Measurements from ENCODE around the gene NIN.

- TF ChIP-seq, protein P1, sequence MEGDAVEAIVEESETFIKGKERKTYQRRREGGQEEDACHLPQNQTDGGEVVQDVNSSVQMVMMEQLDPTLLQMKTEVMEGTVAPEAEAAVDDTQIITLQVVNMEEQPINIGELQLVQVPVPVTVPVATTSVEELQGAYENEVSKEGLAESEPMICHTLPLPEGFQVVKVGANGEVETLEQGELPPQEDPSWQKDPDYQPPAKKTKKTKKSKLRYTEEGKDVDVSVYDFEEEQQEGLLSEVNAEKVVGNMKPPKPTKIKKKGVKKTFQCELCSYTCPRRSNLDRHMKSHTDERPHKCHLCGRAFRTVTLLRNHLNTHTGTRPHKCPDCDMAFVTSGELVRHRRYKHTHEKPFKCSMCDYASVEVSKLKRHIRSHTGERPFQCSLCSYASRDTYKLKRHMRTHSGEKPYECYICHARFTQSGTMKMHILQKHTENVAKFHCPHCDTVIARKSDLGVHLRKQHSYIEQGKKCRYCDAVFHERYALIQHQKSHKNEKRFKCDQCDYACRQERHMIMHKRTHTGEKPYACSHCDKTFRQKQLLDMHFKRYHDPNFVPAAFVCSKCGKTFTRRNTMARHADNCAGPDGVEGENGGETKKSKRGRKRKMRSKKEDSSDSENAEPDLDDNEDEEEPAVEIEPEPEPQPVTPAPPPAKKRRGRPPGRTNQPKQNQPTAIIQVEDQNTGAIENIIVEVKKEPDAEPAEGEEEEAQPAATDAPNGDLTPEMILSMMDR (conservative IDR thresholded peaks at IDR 0.05) = no peak
- TF ChIP-seq ZFX (IDR thresholded peaks at IDR 0.05) = no peak
These were observed 2.1 kb downstream of the NIN start for GRCh38 chr14:50828721-50829488.
